Measurements from ENCODE around the gene ZC3H7A.

- TF ChIP-seq CTCF (conservative IDR thresholded peaks at IDR 0.05) (no peak), EZH2 (IDR thresholded peaks at IDR 0.05; ENCODE audit: low read depth) (no peak)
Measured at GRCh38 chr16:11791144-11791828, 5.8 kb downstream of the ZC3H7A start.
